ENCODE results near the gene SERPINB13. TPM values are rescaled to one million over a fixed set of nuclear protein-coding genes. Genes with fewer than 3 reads are reported as not detected.
"Not testable (repeated sequence)": the region's sequence is repeated elsewhere in the genome, so short reads cannot be mapped to it uniquely, and the experiment has no call there.

Gene SERPINB13
- total RNA-seq, 3 donors from 2014 or later (not counting 1 experiment from before 2014, with no cell fraction given): not detected

DNA sequence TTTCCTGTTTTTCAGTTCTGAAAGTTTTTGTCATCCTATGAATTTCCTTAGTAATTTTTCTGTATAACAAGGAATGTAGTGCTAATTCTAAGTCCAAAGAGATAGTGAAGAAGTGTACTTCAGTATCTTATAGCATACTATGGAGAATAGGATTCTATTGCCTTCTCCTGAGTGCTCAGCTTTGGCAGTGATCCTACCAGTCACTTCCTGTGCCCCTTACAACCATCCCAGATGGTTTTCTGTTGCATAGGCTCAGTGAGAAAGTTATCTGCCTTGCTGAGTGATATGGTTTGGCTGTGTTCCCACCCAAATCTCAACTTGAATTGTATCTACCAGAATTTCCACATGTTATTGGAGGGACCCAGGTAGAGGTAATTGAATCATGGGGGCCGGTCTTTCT is 57.6 kb downstream of the SERPINB13 start:
- H3K27ac ChIP-seq (ENCODE audit: low read length); H3K9me3 Mint-ChIP-seq; H3K27me3 ChIP-seq (ENCODE audit: control insufficient read depth, insufficient read depth, low read length); H3K27me3 Mint-ChIP-seq (ENCODE audit: low read depth in 2 of 2); H3K4me1 Mint-ChIP-seq; H3K36me3 ChIP-seq (ENCODE audit: control insufficient read depth, insufficient read depth, low read length); H3K4me3 ChIP-seq (ENCODE audit: low read length); H3K27ac Mint-ChIP-seq; H3K4me3 Mint-ChIP-seq; intact Hi-C loops (cut with micrococcal nuclease); ATAC-seq; H3K9me3 ChIP-seq (ENCODE audit: control insufficient read depth, insufficient read depth, low read length); DNase-seq; H3K36me3 Mint-ChIP-seq; H3K4me1 ChIP-seq (ENCODE audit: control insufficient read depth, insufficient read depth, low read length): not testable (repeated sequence)
- WGBS (ENCODE audit: insufficient coverage): 100% methylated on average over 1 of the region's 1 CpG

GRCh38 chr18:63646936-63647335 is 59.8 kb downstream of the SERPINB13 start:
- Mint-ChIP-seq H3K9me3 (no peaks in the 10 kb centered on the region), H3K4me3 (no peak overlapping the region), H3K4me1 (no peaks in the 10 kb centered on the region), H3K27me3 (ENCODE audit: low read depth in 2 of 2) (peaks cover 3 to 9% of the 10 kb centered on the region in 2 donors), H3K36me3 (no peaks in the 10 kb centered on the region), H3K27ac (no peak overlapping the region)
- Histone ChIP-seq H3K27me3 (ENCODE audit: control insufficient read depth, insufficient read depth, low read length) (no peaks in the 10 kb centered on the region), H3K36me3 (ENCODE audit: control insufficient read depth, insufficient read depth, low read length) (no peaks in the 10 kb centered on the region), H3K4me1 (ENCODE audit: control insufficient read depth, insufficient read depth, low read length) (no peaks in the 10 kb centered on the region), H3K9me3 (ENCODE audit: control insufficient read depth, insufficient read depth, low read length) (no peaks in the 10 kb centered on the region), H3K4me3 (ENCODE audit: low read length) (no peak overlapping the region), H3K27ac (ENCODE audit: low read length) (no peak overlapping the region)
- DNase-seq (no peak), ATAC-seq (no peak)
- intact Hi-C loops (cut with micrococcal nuclease): no loop called here
- TF ChIP-seq, protein P1, sequence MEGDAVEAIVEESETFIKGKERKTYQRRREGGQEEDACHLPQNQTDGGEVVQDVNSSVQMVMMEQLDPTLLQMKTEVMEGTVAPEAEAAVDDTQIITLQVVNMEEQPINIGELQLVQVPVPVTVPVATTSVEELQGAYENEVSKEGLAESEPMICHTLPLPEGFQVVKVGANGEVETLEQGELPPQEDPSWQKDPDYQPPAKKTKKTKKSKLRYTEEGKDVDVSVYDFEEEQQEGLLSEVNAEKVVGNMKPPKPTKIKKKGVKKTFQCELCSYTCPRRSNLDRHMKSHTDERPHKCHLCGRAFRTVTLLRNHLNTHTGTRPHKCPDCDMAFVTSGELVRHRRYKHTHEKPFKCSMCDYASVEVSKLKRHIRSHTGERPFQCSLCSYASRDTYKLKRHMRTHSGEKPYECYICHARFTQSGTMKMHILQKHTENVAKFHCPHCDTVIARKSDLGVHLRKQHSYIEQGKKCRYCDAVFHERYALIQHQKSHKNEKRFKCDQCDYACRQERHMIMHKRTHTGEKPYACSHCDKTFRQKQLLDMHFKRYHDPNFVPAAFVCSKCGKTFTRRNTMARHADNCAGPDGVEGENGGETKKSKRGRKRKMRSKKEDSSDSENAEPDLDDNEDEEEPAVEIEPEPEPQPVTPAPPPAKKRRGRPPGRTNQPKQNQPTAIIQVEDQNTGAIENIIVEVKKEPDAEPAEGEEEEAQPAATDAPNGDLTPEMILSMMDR (IDR thresholded peaks at IDR 0.05): no peak

DNA sequence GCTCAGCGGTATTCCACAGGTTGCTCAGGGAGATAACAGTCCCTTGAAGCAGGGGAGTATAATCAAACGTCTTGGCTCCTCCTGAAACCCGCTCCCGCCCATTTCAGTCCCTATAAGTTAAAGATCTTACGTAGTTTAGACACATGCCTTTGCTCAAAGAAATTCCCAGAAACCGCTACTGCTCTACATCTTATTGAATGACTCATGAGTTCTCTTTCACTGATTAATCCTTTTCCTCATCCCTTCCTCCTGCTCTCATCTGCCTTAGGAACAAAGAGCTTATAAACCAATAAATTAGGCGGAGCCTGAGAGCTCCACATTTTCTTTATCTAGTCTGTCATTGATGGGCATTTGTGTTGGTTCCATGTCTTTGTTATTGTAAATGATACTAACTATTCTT is 61.1 kb downstream of the SERPINB13 start:
- Mint-ChIP-seq H3K27ac (no peak overlapping the region), H3K27me3 (ENCODE audit: low read depth in 2 of 2) (peaks cover 3 to 15% of the 10 kb centered on the region in 2 donors), H3K4me1 (no peaks in the 10 kb centered on the region), H3K36me3 (no peaks in the 10 kb centered on the region), H3K9me3 (no peaks in the 10 kb centered on the region), H3K4me3 (no peak overlapping the region)
- Histone ChIP-seq H3K27ac (ENCODE audit: low read length) (no peak overlapping the region), H3K4me3 (ENCODE audit: low read length) (no peak overlapping the region), H3K27me3 (ENCODE audit: control insufficient read depth, insufficient read depth, low read length) (no peaks in the 10 kb centered on the region), H3K9me3 (ENCODE audit: control insufficient read depth, insufficient read depth, low read length) (no peaks in the 10 kb centered on the region), H3K4me1 (ENCODE audit: control insufficient read depth, insufficient read depth, low read length) (no peaks in the 10 kb centered on the region), H3K36me3 (ENCODE audit: control insufficient read depth, insufficient read depth, low read length) (no peaks in the 10 kb centered on the region)
- 64% methylated on average over 6 of the region's 7 CpGs for WGBS (ENCODE audit: insufficient coverage)
- TF ChIP-seq, protein P1 (IDR thresholded peaks at IDR 0.05): no peak
- ATAC-seq (no peak), DNase-seq (no peak)
- intact Hi-C loops (cut with micrococcal nuclease): no loop called here

Other genes with a start within 250 kb of the SERPINB13 start
- 10 to 100 TPM; 11.1 to 15.1 (median 11.6) TPM for gene KDSR, start 220.1 kb upstream of the SERPINB13 start, total RNA-seq
- gene VPS4B, start 164.9 kb upstream of the SERPINB13 start, total RNA-seq: 100 to 1,000 TPM; 101 to 128 (median 107) TPM
- gene SERPINB5, start 110.4 kb upstream of the SERPINB13 start, total RNA-seq: not detected
- gene SERPINB12, start 45.0 kb upstream of the SERPINB13 start, total RNA-seq: not detected
- not detected for gene SERPINB4, start 56.9 kb downstream of the SERPINB13 start, total RNA-seq
- gene SERPINB3, start 74.5 kb downstream of the SERPINB13 start, total RNA-seq: not detected
- gene SERPINB11, start 115.6 kb downstream of the SERPINB13 start, total RNA-seq: not detected
- not detected for gene SERPINB7, start 188.1 kb downstream of the SERPINB13 start, total RNA-seq

Data from natural killer cell (primary cell).